HepG2 (cell line): ENCODE data around the gene TRIO.

Experiments
- DPF2 ChIP-seq: sonication (generic); formaldehyde crosslinking; IDR thresholded peaks from 2 replicates; pipeline ENCODE4 v1.4.0; 2020; ENCODE audit warnings: mild to moderate bottlenecking, low read depth, missing genetic modification reagents, borderline replicate concordance
- MXI1 ChIP-seq: IDR thresholded peaks from 3 replicates; pipeline ENCODE4 v1.6.1; 2012; ENCODE audit warnings: low read depth, low read length, inconsistent platforms, borderline replicate concordance
- POLR2AphosphoS5 ChIP-seq: IDR thresholded peaks from 2 replicates; pipeline ENCODE4 v1.6.1; 2012; ENCODE audit warnings: low read depth, low read length
- REPIN1 ChIP-seq: sonication (generic); formaldehyde crosslinking; IDR thresholded peaks from 2 replicates; pipeline ENCODE4 v1.8.0; 2022; ENCODE audit warnings: missing genetic modification reagents, low read depth, mild to moderate bottlenecking, borderline replicate concordance
- SIN3A ChIP-seq: IDR thresholded peaks from 2 replicates; pipeline ENCODE4 v1.6.1; 2011; ENCODE audit warnings: low read depth, mild to moderate bottlenecking, control low read depth, low read length, borderline replicate concordance
- TF ChIP-seq, protein P1 (sequence below): sonication (generic); formaldehyde crosslinking; IDR thresholded peaks from 2 replicates; pipeline ENCODE4 v1.5.0; 2020; ENCODE audit warnings: mild to moderate bottlenecking, missing genetic modification reagents, moderate library complexity
- TF ChIP-seq, protein P2 (sequence below): sonication (generic); formaldehyde crosslinking; IDR thresholded peaks from 2 replicates; pipeline ENCODE4 v1.4.0; 2020; ENCODE audit warnings: missing genetic modification reagents
- TF ChIP-seq, protein P3 (sequence below): sonication (generic); formaldehyde crosslinking; IDR thresholded peaks from 2 replicates; pipeline ENCODE4 v1.4.0; 2020; ENCODE audit warnings: mild to moderate bottlenecking, low read depth, missing genetic modification reagents

DNA sequence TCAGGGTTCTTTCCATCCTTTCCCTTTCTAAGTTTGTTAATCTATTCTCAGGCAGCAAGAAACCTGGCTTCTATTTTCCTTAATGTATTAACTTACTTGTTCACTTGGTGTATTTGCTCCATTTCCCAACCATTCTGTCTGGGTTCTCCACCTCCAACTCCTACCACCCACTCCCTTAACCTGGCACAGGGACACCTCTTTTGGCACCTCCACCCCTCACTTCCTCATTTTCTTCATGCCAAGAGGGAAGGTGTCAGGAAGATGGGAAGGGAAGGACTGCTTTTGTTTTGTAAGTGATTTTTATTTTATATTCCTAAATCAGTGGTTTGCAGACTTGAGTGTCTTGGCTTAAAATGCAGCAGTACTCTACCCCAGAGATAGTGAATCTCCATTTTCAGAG is 166.1 kb downstream of the TRIO start:
- TF ChIP-seq MXI1, result no peak
- no peak for TF ChIP-seq DPF2 (CRISPR knock-in tag)
- TF ChIP-seq, protein P1, sequence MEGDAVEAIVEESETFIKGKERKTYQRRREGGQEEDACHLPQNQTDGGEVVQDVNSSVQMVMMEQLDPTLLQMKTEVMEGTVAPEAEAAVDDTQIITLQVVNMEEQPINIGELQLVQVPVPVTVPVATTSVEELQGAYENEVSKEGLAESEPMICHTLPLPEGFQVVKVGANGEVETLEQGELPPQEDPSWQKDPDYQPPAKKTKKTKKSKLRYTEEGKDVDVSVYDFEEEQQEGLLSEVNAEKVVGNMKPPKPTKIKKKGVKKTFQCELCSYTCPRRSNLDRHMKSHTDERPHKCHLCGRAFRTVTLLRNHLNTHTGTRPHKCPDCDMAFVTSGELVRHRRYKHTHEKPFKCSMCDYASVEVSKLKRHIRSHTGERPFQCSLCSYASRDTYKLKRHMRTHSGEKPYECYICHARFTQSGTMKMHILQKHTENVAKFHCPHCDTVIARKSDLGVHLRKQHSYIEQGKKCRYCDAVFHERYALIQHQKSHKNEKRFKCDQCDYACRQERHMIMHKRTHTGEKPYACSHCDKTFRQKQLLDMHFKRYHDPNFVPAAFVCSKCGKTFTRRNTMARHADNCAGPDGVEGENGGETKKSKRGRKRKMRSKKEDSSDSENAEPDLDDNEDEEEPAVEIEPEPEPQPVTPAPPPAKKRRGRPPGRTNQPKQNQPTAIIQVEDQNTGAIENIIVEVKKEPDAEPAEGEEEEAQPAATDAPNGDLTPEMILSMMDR (CRISPR knock-in tag), result no peak
- no peak for TF ChIP-seq SIN3A
- TF ChIP-seq, protein P2, sequence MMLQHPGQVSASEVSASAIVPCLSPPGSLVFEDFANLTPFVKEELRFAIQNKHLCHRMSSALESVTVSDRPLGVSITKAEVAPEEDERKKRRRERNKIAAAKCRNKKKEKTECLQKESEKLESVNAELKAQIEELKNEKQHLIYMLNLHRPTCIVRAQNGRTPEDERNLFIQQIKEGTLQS (CRISPR knock-in tag), result no peak
- TF ChIP-seq REPIN1 (CRISPR knock-in tag), result no peak
- TF ChIP-seq, protein P3, sequence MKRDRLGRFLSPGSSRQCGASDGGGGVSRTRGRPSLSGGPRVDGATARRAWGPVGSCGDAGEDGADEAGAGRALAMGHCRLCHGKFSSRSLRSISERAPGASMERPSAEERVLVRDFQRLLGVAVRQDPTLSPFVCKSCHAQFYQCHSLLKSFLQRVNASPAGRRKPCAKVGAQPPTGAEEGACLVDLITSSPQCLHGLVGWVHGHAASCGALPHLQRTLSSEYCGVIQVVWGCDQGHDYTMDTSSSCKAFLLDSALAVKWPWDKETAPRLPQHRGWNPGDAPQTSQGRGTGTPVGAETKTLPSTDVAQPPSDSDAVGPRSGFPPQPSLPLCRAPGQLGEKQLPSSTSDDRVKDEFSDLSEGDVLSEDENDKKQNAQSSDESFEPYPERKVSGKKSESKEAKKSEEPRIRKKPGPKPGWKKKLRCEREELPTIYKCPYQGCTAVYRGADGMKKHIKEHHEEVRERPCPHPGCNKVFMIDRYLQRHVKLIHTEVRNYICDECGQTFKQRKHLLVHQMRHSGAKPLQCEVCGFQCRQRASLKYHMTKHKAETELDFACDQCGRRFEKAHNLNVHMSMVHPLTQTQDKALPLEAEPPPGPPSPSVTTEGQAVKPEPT (CRISPR knock-in tag), result no peak
- no peak for TF ChIP-seq POLR2AphosphoS5
